GM19438 (cell line): ENCODE data around the gene MLXIPL.
"Not testable (repeated sequence)": the region's sequence is repeated elsewhere in the genome, so short reads cannot be mapped to it uniquely, and the experiment has no call there.

Experiments used
- ATAC-seq: cut with Tn5 transposase; IDR thresholded peaks from one replicate; pipeline ENCODE4 v1.9.1; 2021; ENCODE audit warnings: low read depth; ENCODE audit not compliant: unreplicated experiment

Gene MLXIPL

DNA sequence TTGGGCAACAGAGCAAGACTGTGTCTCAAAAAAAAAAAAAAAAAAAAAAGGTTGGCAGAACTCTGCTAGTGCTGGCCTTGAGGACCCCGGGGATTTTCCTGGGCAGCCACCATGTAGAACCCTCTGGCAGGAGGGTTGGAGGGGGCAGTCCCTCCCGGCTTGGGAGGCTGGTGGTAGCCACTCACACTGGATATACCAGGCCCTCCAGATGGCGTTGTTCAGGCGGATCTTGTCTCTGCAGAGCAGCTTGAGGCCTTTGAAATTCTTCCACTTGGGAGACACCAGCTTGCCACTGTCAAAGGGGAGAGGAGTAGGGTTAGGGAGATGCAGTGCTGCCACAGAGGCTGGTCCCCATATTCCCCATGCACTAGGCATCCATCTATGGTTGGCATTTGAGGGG lies 8.4 kb downstream of the MLXIPL start:
- ATAC-seq, result no peak

DNA sequence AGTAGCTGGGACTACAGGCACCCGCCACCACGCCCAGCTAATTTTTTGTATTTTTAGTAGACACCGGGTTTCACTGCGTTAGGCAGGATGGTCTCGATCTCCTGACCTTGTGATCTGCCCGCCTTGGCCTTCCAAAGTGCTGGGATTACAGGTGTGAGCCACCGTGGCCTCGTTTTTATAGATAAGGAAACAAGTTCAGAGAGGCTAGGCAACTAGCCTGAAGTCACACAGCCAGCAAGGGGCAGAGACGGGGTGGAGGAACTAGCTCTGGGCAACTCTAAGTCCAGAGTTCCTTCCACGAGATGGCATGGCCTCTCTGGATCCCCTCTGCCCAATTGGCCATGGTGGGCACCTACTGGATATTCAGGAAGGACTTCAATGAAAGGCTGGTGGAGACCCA lies 9.4 kb downstream of the MLXIPL start:
- ATAC-seq, result not testable (repeated sequence)

- ATAC-seq, result no peak
These were observed 10.2 kb downstream of the MLXIPL start for GRCh38 chr7:73613954-73614735.

GRCh38 chr7:73612598-73613269 lies 11.6 kb downstream of the MLXIPL start:
- ATAC-seq, result no peak

- ATAC-seq, result no peak
These were observed 13.2 kb downstream of the MLXIPL start for GRCh38 chr7:73611017-73611555.

DNA sequence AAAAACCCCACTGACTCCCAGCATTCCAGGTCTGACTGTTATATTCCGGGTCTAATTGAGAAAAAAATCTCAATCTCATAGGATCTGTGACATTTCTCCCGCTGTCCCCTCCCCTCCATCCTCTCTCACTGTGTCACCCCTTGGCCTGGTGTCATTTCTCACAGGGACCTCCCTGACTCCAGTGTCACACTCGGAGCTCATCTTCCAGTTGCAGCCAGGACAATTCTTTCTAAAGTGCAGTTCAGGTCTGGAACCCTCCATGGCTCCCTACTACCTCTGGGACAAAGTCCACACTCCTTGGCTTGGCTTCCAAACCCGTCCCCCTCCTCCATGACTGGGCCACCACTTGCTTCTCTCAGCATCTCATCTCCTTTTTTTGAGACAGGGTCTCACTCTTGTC lies 14.2 kb downstream of the MLXIPL start:
- no peak for ATAC-seq

GRCh38 chr7:73607692-73607983 lies 16.7 kb downstream of the MLXIPL start:
- not testable (repeated sequence) for ATAC-seq

- ATAC-seq, result no peak
These were observed 17.3 kb downstream of the MLXIPL start for GRCh38 chr7:73606801-73607691.

DNA sequence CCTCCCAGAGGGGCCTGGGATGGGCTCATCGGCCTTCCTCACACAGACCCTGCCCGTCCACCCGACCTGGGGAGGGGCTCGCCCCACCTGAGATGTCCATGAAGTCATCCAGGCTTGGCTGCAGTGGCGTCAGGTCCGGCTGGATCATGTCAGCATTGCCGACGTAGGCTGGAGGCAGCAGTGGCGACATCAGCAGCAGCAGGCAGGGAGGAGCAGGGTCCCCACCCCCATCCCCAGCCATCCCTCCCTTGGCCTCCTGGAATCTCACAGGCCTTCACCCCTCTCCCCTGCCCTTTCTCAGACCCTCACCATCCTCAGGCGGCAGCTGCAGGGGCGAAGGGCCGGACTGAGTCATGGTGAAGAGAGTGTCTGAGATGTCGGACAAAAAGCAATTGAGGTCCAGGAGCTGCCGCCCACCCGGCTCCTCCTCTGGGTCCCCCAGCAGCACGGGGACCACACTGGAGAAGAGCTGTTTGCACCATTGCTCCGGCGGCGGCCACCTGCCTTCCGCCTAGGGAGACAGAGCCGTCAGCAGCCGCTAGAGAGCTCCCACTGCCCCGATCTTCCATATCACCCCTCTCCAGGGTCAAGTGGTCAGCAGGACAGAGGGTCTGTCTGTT lies 18.6 kb downstream of the MLXIPL start:
- ATAC-seq, result no peak

DNA sequence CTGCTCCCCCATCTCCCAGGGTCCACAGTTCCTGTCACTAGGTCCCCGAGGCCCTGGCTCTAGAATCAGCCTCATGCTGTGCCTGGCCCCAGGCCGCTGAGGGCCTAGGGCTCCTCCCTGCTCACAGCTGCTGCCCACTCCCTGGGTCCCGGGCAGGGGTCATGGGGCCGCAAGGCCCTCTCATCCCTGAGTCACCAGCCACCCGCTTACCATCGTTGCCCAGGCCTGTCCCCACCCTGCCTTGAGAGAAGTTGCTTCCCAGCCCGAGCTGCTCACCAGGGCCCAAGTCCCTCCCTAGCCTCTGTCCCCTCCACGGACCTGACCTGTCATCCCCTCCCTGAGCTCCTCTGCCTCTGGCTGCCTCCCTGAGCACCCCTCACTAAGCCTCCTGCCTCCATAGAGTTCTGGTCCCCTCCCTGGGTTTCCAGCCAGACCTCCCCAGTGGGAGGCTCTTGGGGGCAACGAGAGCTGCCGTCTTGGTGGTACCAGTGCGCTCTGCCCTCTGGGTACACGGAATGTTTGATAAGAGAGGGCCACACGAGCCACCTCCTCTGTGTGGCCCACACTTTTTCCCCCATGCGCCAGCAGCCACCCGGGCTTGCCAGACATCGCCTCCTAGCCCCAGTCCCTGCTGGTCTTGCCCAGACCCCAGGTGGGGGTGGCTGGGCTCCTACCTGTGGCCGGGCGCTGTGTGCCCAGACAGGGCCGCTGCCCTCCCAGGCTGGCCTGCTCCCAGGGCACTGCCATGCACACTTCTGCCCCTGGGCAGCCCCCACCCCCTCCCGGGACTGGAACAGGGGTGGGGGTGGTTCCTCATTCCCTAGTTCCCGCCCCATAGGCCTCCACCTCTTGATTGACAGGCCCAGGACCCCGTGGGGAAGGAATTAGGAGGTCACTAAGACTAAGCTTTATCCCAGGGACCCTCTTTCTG lies 21.3 kb downstream of the MLXIPL start:
- no peak for ATAC-seq

- ATAC-seq, result no peak
These were observed 24.4 kb downstream of the MLXIPL start for GRCh38 chr7:73599916-73600315.

DNA sequence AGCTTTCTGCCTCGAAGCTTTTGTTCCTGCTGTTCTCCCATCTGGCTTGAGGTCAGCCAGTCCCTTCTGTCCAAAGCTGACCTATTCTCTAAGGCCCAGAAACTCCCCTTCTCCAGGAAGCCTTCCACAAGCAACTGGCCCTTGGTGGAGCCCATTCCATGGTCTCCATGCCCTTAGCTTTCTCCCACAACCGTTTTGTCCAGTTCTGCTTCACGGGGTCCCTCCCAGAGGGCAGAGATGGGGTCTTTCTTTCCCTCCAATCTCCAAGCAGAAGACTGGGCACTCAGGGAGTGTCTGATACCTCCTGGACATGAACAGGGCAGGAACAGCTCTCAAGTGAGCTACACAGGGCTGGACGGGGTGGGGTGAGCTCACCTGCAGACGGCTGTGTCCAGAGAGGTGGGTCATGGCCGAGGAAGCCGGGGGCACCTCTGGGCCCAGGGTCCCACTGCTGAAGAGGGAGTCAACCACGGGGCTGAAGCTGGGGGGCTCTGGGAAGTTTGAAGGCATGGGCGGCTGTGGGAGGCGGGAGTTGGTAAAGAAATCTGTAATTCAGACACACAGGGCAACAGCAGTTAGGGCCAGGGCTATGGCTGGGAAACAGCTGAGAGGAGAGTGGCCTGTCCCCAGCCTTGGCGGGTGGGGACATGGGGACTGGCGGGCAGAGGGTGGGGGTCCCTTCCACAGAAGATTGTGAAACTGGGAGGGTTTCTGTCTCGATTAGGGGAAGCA lies 25.0 kb downstream of the MLXIPL start:
- ATAC-seq, result no peak

DNA sequence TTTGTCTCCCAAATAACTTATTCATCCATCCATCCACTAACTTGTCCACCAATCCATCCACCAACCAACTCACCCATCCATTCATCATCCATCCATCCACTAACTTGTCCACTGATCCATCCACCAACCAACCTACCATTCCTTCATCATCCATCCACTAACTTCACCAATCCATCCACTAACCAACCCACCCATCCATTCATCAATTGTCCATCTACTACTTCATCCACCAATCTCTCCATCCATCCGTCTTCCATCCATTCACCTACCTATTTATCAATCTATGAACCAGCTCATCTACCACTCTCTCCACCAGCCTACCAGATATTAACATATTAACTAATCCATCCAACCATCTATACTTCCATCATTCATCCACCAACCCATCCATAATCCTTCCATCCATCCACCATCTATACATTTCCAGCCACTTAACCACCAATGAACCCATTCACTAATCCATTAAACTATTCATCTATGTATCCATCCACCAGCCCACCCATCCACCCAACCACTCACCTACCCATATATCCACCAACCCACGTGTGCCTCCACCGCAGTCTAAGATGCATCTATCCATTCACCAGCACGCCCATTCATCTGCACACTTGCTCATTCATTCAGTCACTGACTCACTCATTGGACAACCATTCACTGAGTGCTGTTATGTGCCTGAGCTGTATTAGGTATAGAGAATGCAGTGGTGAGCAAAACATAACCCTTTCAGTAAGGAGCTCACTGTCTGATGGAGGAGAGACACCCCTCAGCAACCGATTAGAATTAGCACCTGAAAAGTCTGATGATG lies 26.1 kb downstream of the MLXIPL start:
- ATAC-seq, result no peak

GRCh38 chr7:73596191-73597065 lies 27.9 kb downstream of the MLXIPL start:
- no peak for ATAC-seq

DNA sequence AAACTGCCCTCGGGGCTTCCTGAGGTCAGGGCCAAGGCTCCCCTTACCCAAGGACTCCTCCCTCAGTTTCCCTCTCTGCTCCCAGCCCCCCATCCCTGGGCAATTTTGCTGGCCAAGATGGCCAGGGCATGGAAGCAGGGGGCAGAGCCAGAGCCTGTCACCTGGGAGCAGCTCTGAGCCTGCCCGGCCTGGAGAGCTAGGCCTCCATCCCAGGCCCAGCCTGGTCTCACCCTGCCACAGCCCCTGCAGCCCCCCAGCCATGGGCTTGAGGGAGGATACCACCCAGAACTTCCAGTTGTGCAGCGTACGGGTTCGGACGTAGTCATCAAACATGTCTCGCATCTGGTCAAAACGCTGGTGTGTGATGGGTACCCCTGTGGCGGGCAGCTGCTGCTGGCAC lies 29.0 kb downstream of the MLXIPL start:
- no peak for ATAC-seq

- no peak for ATAC-seq
These were observed 30.9 kb downstream of the MLXIPL start for GRCh38 chr7:73593207-73594045.
